Natural killer cell treated with Interleukin-12 subunit alpha and Interleukin-12 subunit beta and Interleukin-15 and Interleukin-18, amount 100 ng/mL, for 72 hours (primary cell): ENCODE data around the gene ITGBL1. TPM values are rescaled to one million over a fixed set of nuclear protein-coding genes. Genes with fewer than 3 reads are reported as not detected.

Experiments used
- ATAC-seq, 2 donors: fragments of 150-1000 bp; cut with Tn5 transposase in 1 of 2; sonication (Bioruptor Pico), chemical (Tn5 transposase) in 1 of 2; 2 replicates each; pipeline ENCODE4 v1.10.0; 2021
- DNase-seq: peaks from one replicate; pipeline ENCODE4 v3.0.0; 2022; ENCODE audit warnings: low spot score
- H3K27ac Mint-ChIP-seq, 2 donors: 1 replicate in 1 of 2; 2 replicates in 1 of 2; pipeline ENCODE4 v1.8.0; 2022; ENCODE audit warnings: mixed read lengths in 2 of 2, mild to moderate bottlenecking in 1 of 2, moderate library complexity in 1 of 2
- H3K27me3 Mint-ChIP-seq, 2 donors: 1 replicate in 1 of 2; 2 replicates in 1 of 2; pipeline ENCODE4 v1.8.0; 2022; ENCODE audit warnings: mixed read lengths in 2 of 2
- H3K36me3 Mint-ChIP-seq: one replicate; pipeline ENCODE4 v1.8.0; 2022; ENCODE audit warnings: mixed read lengths
- H3K4me1 Mint-ChIP-seq, 2 donors: 1 replicate in 1 of 2; 2 replicates in 1 of 2; pipeline ENCODE4 v1.8.0; 2022; ENCODE audit warnings: low read depth in 2 of 2, mixed read lengths in 2 of 2, mild to moderate bottlenecking in 1 of 2
- H3K4me3 Mint-ChIP-seq: one replicate; pipeline ENCODE4 v1.8.0; 2022; ENCODE audit warnings: mixed read lengths
- H3K9me3 Mint-ChIP-seq: 2 replicates; pipeline ENCODE4 v1.8.0; 2022; ENCODE audit warnings: mixed read lengths
- total RNA-seq, 2 donors: library from RNA; stranded (reverse); gene quantifications; one replicate each; pipeline ENCODE4 v1.2.3, GENCODE V29; 2022

ITGBL1 gene, protein sequence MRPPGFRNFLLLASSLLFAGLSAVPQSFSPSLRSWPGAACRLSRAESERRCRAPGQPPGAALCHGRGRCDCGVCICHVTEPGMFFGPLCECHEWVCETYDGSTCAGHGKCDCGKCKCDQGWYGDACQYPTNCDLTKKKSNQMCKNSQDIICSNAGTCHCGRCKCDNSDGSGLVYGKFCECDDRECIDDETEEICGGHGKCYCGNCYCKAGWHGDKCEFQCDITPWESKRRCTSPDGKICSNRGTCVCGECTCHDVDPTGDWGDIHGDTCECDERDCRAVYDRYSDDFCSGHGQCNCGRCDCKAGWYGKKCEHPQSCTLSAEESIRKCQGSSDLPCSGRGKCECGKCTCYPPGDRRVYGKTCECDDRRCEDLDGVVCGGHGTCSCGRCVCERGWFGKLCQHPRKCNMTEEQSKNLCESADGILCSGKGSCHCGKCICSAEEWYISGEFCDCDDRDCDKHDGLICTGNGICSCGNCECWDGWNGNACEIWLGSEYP
- not detected for total RNA-seq

DNA sequence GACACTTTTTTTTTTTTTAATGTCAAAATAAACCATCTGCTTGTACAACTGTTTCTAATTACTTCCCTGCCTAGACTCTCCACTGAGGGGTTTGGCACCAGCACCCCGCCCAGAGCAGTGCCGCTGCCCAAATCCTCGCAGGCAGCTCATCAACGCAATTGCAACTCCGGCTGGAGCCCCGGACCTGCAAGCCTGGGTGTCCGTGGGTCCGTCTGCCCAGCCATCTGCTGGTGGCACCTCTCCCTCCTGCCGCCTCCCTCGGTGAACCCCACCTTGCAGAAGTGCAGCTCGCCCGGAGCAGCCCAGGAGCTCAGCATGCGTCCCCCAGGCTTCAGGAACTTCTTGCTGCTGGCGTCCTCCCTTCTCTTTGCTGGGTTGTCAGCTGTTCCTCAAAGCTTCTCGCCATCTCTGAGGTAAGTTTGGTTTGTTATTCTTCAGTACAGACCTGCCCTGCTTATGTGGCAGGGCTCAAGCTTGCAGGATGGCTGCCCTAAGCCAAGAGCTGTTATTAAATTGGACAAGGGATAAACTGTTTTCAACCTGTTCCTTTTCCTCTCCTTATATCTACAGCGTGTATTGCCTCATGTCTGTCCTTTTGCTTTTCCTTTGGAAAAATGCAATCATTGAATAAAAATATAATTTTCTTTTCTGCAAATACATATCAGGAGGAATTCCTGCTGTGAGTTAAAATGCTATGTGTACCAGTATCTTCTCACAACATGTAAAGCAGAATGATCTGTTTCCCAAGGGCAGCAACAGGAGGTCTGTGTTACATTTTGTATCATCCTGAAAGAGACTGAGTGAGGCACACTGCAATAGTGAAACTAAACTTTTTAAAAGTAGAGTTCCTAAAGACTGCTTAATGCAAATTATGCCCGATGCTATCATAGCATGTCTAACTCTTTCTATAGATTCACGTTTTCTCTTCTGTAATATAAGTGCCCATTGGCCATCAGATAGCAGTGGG is at the start of gene ITGBL1:
ITGBL1 (plus strand) TSS at position 157 of the 967 bp plus-strand sequence; CDS start at position 316, 159 bp downstream.
- ATAC-seq: no peak
- no peak for DNase-seq
- H3K36me3 Mint-ChIP-seq: no peaks in the 10 kb centered on the region
- H3K27me3 Mint-ChIP-seq: peaks cover 8 to 20% of the 10 kb centered on the region in 2 donors
- no peaks in the 10 kb centered on the region for H3K9me3 Mint-ChIP-seq
- no peak within 1 kb of the TSS for H3K4me3 Mint-ChIP-seq
- no peak within 1 kb of the TSS for H3K27ac Mint-ChIP-seq
- peaks cover 0 to 3% of the 10 kb centered on the region in 2 donors for H3K4me1 Mint-ChIP-seq

- Mint-ChIP-seq H3K27me3 (peaks cover 0 to 11% of the 10 kb centered on the region in 2 donors), H3K27ac (no peak overlapping the region), H3K4me1 (no peaks in the 10 kb centered on the region), H3K36me3 (peaks cover 5% of the 10 kb centered on the region), H3K4me3 (no peak overlapping the region), H3K9me3 (peaks cover 6% of the 10 kb centered on the region)
- ATAC-seq (no peak), DNase-seq (no peak)
Observed at GRCh38 chr13:101406791-101407190, 45.7 kb upstream of the ITGBL1 start.

DNA sequence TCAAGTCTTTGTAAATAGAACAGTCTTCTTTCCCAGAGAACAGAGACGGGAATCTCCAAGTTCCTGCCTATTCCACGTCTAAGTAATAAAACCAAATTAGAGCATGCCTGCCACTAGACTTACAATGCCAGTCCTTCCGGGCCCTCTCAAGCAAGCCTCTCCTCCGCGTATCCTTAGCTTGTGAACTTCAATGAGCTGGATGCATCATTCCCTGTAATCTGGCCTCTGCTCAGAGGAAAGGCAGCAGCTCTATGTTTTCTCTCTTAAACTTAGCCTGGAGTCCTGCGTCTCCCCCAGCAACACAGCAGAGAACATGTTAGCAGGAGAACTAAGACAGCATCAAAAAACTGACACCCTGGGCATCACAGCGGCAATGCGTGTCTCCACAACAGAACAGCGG is 44.3 kb upstream of the ITGBL1 start:
- peaks cover 0 to 18% of the 10 kb centered on the region in 2 donors for H3K27me3 Mint-ChIP-seq
- H3K36me3 Mint-ChIP-seq: peaks cover 5% of the 10 kb centered on the region
- H3K27ac Mint-ChIP-seq: no peak overlapping the region
- H3K9me3 Mint-ChIP-seq: peaks cover 4% of the 10 kb centered on the region
- DNase-seq (no peak), ATAC-seq (no peak)
- H3K4me1 Mint-ChIP-seq: no peaks in the 10 kb centered on the region
- no peak overlapping the region for H3K4me3 Mint-ChIP-seq

DNA sequence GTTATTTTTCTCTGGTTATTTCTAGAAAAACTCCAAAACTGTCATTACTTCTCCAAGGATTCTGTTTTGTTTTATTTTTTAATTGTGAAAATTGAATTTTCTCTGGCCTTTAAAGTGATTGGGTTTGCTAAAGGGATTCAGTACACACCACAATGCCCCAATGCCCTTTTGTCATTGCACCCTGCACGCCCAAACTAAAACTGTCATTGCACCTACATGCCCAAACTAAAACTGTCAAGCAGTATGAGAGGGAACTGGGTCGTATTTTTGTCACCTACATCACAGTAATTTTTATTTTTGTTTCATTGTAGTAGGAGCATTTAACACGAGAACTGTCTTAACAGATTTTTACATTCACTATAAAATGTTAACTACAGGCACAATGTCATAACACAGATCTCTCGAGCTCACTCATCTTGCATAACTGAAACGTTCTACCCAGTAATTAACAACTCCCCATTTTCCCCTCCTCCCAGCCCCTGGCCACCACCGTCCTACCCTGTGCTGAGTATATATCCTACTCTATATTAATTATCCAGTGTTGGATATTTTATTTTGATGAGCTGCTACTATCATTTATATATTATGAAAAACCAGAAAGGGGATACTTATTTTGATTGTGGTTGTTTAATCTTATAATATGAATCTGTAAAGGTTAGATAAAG is 43.4 kb upstream of the ITGBL1 start:
- Mint-ChIP-seq H3K36me3 (peaks cover 5% of the 10 kb centered on the region), H3K27ac (no peak overlapping the region), H3K9me3 (peaks cover 2% of the 10 kb centered on the region), H3K4me3 (no peak overlapping the region), H3K27me3 (peaks cover 0 to 19% of the 10 kb centered on the region in 2 donors), H3K4me1 (no peaks in the 10 kb centered on the region)
- DNase-seq (no peak), ATAC-seq (no peak)

DNA sequence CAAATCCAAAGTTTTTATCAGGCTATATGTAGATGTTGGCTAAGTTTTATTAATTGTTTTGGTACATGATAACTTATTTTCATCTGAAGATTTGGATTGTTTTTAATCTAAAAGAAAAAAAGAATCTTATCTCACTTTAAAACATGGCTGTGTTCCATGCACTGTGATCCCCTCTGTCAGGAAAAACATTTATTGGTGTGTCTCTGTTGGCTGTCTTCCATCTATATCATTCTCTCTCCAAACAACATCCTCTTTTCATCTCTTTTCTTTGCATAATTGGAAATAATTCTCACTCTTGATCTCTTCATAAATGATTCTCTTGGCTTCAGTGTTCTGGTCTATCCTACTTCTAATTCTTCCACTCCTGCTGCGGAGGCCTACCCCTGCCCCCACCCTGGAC is 40.4 kb upstream of the ITGBL1 start:
- H3K36me3 Mint-ChIP-seq: no peaks in the 10 kb centered on the region
- H3K27ac Mint-ChIP-seq: no peak overlapping the region
- no peaks in the 10 kb centered on the region for H3K4me1 Mint-ChIP-seq
- H3K27me3 Mint-ChIP-seq: peaks cover 6 to 21% of the 10 kb centered on the region in 2 donors
- H3K4me3 Mint-ChIP-seq: no peak overlapping the region
- ATAC-seq (no peak), DNase-seq (no peak)
- H3K9me3 Mint-ChIP-seq: peaks cover 2% of the 10 kb centered on the region

- DNase-seq (no peak), ATAC-seq (peak in 1 of 2 donors; percentile 36)
- no peak overlapping the region for H3K27ac Mint-ChIP-seq
- H3K9me3 Mint-ChIP-seq: no peaks in the 10 kb centered on the region
- no peak overlapping the region for H3K4me3 Mint-ChIP-seq
- H3K36me3 Mint-ChIP-seq: no peaks in the 10 kb centered on the region
- no peaks in the 10 kb centered on the region for H3K4me1 Mint-ChIP-seq
- H3K27me3 Mint-ChIP-seq: peaks cover 12 to 21% of the 10 kb centered on the region in 2 donors
Observed at GRCh38 chr13:101415358-101416174, 36.9 kb upstream of the ITGBL1 start.

- DNase-seq (no peak), ATAC-seq (peak in 1 of 2 donors; percentile 24)
- Mint-ChIP-seq H3K4me1 (no peaks in the 10 kb centered on the region), H3K27me3 (peaks cover 12 to 21% of the 10 kb centered on the region in 2 donors), H3K27ac (no peak within 1 kb of the TSS), H3K4me3 (no peak within 1 kb of the TSS), H3K36me3 (no peaks in the 10 kb centered on the region), H3K9me3 (no peaks in the 10 kb centered on the region)
Observed at GRCh38 chr13:101416181-101417042, 36.1 kb upstream of the ITGBL1 start, which contains the start of gene NALCN. Gene NALCN, minus strand, starts transcription at chr13:101416508. Its CDS starts 17,382 bp downstream, at chr13:101399126.

DNA sequence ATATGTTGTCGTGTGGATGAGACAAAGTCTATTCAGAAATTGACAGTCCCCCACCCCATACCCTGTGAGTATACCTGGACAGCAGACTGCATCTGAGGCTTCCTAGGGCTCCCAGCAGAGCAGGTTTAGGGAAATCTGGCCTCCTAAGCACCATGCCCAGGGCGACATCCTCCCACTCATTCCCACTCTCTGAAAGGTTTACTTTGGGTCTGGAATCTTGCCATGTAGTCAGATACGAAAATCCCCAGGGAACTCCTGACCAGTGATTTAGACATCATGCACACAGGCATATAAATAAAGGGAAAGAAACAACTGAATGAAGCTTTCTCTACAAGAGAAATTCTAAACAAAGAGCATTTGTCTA is 35.5 kb upstream of the ITGBL1 start:
- no peak for ATAC-seq
- H3K9me3 Mint-ChIP-seq: no peaks in the 10 kb centered on the region
- no peak overlapping the region for H3K4me3 Mint-ChIP-seq
- H3K27ac Mint-ChIP-seq: no peak overlapping the region
- no peak for DNase-seq
- no peaks in the 10 kb centered on the region for H3K36me3 Mint-ChIP-seq
- H3K4me1 Mint-ChIP-seq: no peaks in the 10 kb centered on the region
- H3K27me3 Mint-ChIP-seq: peaks cover 12 to 20% of the 10 kb centered on the region in 2 donors

DNA sequence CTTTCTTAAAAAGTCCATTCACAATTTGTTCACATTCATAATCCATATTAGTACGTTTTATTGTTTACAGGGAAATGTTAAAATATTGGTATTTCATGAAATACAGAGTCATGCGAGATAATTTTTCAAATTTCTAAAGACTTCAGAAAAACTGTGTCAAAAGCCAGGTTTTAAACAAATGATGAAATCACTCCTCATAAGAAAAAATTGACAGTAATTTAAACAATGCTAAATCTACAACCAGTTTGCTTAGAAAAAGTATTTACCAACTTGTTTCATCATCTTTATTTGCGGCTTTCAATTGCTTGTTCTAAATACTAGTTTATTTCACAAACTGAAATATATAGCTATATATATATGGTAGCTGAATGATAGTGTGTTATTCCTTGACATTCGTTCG is 35.0 kb upstream of the ITGBL1 start:
- no peak overlapping the region for H3K4me3 Mint-ChIP-seq
- no peak overlapping the region for H3K27ac Mint-ChIP-seq
- no peaks in the 10 kb centered on the region for H3K9me3 Mint-ChIP-seq
- DNase-seq (no peak), ATAC-seq (no peak)
- H3K27me3 Mint-ChIP-seq: peaks cover 12 to 16% of the 10 kb centered on the region in 2 donors
- no peaks in the 10 kb centered on the region for H3K4me1 Mint-ChIP-seq
- no peaks in the 10 kb centered on the region for H3K36me3 Mint-ChIP-seq

DNA sequence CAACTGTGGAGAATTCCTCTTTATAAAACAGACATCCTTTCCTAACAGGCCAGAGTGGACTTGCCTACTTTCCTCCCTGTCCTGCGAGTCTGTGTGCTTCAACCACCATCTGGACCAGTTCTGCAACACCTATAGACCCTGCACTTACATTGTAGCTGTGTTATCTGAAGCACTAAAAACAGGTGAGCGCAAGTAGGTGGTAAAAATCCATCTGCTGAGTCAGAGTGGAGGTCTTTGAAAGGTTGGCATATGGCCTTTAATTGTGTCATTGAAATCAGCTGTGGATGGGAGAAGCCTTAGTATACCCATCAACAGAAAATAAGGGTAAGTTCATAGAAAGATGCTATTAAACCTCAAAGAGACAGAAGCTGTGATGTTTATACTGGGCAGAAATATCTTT is 28.6 kb upstream of the ITGBL1 start:
- Mint-ChIP-seq H3K27ac (no peak overlapping the region), H3K27me3 (peaks cover 0 to 4% of the 10 kb centered on the region in 2 donors), H3K9me3 (no peaks in the 10 kb centered on the region), H3K4me3 (no peak overlapping the region), H3K4me1 (no peaks in the 10 kb centered on the region), H3K36me3 (no peaks in the 10 kb centered on the region)
- DNase-seq: no peak
- ATAC-seq: no peak

DNA sequence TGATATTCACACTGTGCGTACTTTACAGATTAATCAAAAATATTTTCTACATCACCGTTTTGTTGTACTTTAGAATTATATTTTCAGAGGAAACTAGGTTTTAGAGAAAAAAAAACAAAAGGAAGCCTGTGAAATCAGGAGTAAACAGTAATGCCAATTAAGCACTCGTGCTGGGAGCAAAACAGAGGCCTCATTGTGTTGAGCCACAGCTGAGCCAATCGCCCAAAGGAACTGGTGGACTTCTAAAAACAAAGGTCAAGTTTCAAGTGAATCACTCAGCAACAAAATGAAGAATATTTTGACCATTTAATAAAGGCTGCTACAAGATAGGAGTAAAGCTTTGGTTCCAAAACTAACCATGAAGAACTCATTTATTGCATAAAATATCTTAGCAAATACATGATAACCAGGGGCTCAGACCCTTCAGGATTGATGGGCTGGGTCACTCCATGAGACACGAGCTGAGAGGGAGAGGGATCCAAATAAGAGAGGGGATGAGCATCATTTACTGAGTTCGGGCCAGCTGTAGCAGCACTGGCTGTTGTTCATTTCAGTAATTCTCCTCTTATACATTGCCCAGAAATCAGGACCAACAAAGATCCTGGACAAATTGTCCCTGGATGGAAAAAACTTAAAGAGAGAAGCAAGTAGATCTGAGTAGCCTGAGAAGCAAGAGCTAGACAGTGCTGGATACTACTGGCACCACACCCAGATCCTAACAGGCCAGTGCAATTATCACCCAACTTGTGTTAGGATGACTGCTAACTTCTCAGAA is 27.9 kb upstream of the ITGBL1 start:
- H3K9me3 Mint-ChIP-seq: no peaks in the 10 kb centered on the region
- H3K4me3 Mint-ChIP-seq: no peak overlapping the region
- H3K27ac Mint-ChIP-seq: no peak overlapping the region
- peak in 1 of 2 donors; percentile 15 for ATAC-seq
- no peak for DNase-seq
- H3K36me3 Mint-ChIP-seq: no peaks in the 10 kb centered on the region
- peaks cover 0 to 5% of the 10 kb centered on the region in 2 donors for H3K27me3 Mint-ChIP-seq
- no peaks in the 10 kb centered on the region for H3K4me1 Mint-ChIP-seq

GRCh38 chr13:101425156-101425471 is 27.4 kb upstream of the ITGBL1 start:
- no peaks in the 10 kb centered on the region for H3K9me3 Mint-ChIP-seq

More at GRCh38 chr13:101425156-101425471, 27.4 kb upstream of the ITGBL1 start:
- Mint-ChIP-seq H3K4me3 (no peak overlapping the region), H3K27ac (no peak overlapping the region), H3K4me1 (no peaks in the 10 kb centered on the region), H3K36me3 (no peaks in the 10 kb centered on the region), H3K27me3 (peaks cover 0 to 5% of the 10 kb centered on the region in 2 donors)
- no peak for ATAC-seq
- DNase-seq: no peak
